Right lobe of liver (tissue), 6 donors: ENCODE data around the gene CD209. TPM values are rescaled to one million over a fixed set of nuclear protein-coding genes. Genes with fewer than 3 reads are reported as not detected.
"Not testable (repeated sequence)": the region's sequence is repeated elsewhere in the genome, so short reads cannot be mapped to it uniquely, and the experiment has no call there.

Source experiments
- ATAC-seq, 4 donors: fragments of 200-7000 bp; cut with Tn5 transposase; one replicate each; pipeline ENCODE4 v1.9.1; 2020; ENCODE audit warnings: mild to moderate bottlenecking in 4 of 4, moderate library complexity in 4 of 4
- DNase-seq, 3 donors: peaks; one replicate each; pipeline ENCODE4 v3.0.0-alpha.2; 2020
- H3K27ac ChIP-seq, 3 donors: fragments of 200-600 bp; one replicate each; pipeline ENCODE4 v1.8.0; 2022
- H3K27me3 ChIP-seq, 2 donors: fragments of 200-600 bp; one replicate each; pipeline ENCODE4 v1.8.0; 2022
- H3K36me3 ChIP-seq, 4 donors: fragments of 200-600 bp; sonication (generic) in 1 of 4; one replicate each; pipeline versions ENCODE4 v1.5.1 to v1.8.0; 2017 to 2022; ENCODE audit warnings: control low read depth in 1 of 4
- H3K4me1 ChIP-seq, 4 donors: fragments of 200-600 bp; sonication (generic) in 1 of 4; one replicate each; pipeline versions ENCODE4 v1.5.1 to v1.8.0; 2017 to 2022; ENCODE audit warnings: control low read depth in 1 of 4
- H3K4me3 ChIP-seq, 3 donors: fragments of 200-600 bp; one replicate each; pipeline ENCODE4 v1.8.0; 2022
- H3K9me3 ChIP-seq, 4 donors: fragments of 200-600 bp; sonication (generic) in 1 of 4; one replicate each; pipeline versions ENCODE4 v1.5.1 to v1.8.0; 2017 to 2022; ENCODE audit warnings: control low read depth in 1 of 4
- CTCF ChIP-seq, 4 donors: fragments of 200-600 bp in 3 of 4; fragments of 450-650 bp in 1 of 4; IDR thresholded peaks; one replicate each; pipeline versions ENCODE4 v1.5.1 to v1.8.0; 2016 to 2022; ENCODE audit warnings: antibody characterized with exemption in 4 of 4, mild to moderate bottlenecking in 2 of 4
- POLR2A ChIP-seq: fragments of 450-650 bp; IDR thresholded peaks from one replicate; pipeline ENCODE4 v1.6.1; 2017; ENCODE audit warnings: antibody characterized with exemption, mild to moderate bottlenecking
- WGBS: methylation state at CpG from one replicate; pipeline ENCODE4 v1.1.6; 2018; ENCODE audit warnings: low coverage, low lambda C conversion rate; ENCODE audit not compliant: insufficient coverage; ENCODE audit errors: missing lambda C conversion rate; 5-methylcytosine and 5-hydroxymethylcytosine counted together
- intact Hi-C, 2 donors: fragments of 100-400 bp; cut with DNase I; formaldehyde crosslinking; loops; one replicate each; pipeline versions ENCODE4 v1.11.2 to v1.14.1; 2022
- total RNA-seq, 6 experiments: library from RNA; depleted of rRNA in 2 of 6; stranded (reverse); fragments of >200 nt in 2 of 6; fragmentation: NEBNext Ultra II Directional in 3 of 6; extraction: Animal tissue kit (Norgen Biotek cat#: 25700) in 3 of 6; gene quantifications; one replicate each; pipeline versions ENCODE4 v1.1.0 to v1.2.4, GENCODE V29; 2016 to 2023
- donor health status: DM: no; HTN: yes; CAD: no.
- donor health status: DM: no; HTN: no; CAD: no.
- donor health status: DM: no; HTN: no; CAD: no.
- donor health status: DM: no; HTN: yes; CAD: no.
- donor health status: DM: no; HTN: yes; CAD: no.

Gene CD209
- total RNA-seq, 6 experiments from 2014 or later, result 0.42 to 6.7 (median 2.8) TPM

- Histone ChIP-seq H3K4me3 (no peak overlapping the region), H3K27me3 (no peaks in the 10 kb centered on the region), H3K36me3 (no peaks in the 10 kb centered on the region), H3K27ac (no peak overlapping the region), H3K4me1 (no peaks in the 10 kb centered on the region), H3K9me3 (no peaks in the 10 kb centered on the region)
- DNase-seq (no peak), ATAC-seq (no peak)
- 35% methylated on average over 10 of the region's 12 CpGs for WGBS
- TF ChIP-seq POLR2A (no peak), CTCF (IDR thresholded peaks at IDR 0.05) (no peak)
- intact Hi-C loops, result no loop called here
Measured at GRCh38 chr19:7751157-7751783, 3.9 kb upstream of the CD209 start.

GRCh38 chr19:7748756-7749155 lies 1.4 kb upstream of the CD209 start:
- TF ChIP-seq POLR2A (no peak), CTCF (IDR thresholded peaks at IDR 0.05) (no peak)
- peak in 2 of 4 donors; percentile 25 to 44 for ATAC-seq

DNA sequence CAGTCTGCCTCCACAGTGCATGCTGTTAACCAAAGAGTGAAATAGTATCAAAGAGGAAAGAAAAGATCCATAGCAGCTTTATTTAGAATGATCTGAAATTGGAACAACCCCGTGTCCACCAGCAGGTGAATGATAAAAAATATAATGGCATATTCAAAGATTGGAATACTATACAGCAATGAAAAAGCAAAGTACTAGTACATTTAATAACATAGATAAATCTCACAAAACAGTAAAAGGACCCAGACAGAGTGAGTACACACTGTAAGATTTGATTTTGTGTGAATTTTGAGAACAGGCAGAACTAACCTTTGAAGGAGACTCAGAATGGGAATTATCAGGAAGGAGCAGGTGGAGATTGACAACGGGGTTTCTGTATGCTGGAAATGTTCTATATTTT lies 837 bp upstream of the CD209 start:
- Histone ChIP-seq H3K4me1 (no peaks in the 10 kb centered on the region), H3K27me3 (no peaks in the 10 kb centered on the region), H3K4me3 (no peak overlapping the region), H3K9me3 (no peaks in the 10 kb centered on the region), H3K27ac (no peak overlapping the region), H3K36me3 (no peaks in the 10 kb centered on the region)
- DNase-seq (no peak), ATAC-seq (no peak)
- 73% methylated on average over 2 of the region's 2 CpGs for WGBS
- TF ChIP-seq CTCF (IDR thresholded peaks at IDR 0.05) (no peak), POLR2A (no peak)
- intact Hi-C loops, result no loop called here

More at GRCh38 chr19:7748756-7749155, 1.4 kb upstream of the CD209 start:
- Histone ChIP-seq H3K9me3 (no peaks in the 10 kb centered on the region), H3K36me3 (no peaks in the 10 kb centered on the region), H3K4me1 (no peaks in the 10 kb centered on the region), H3K4me3 (no peak overlapping the region), H3K27ac (no peak overlapping the region), H3K27me3 (no peaks in the 10 kb centered on the region)
- no peak for DNase-seq
- intact Hi-C loops, result no loop called here
- WGBS, result 21% methylated on average over 4 of the region's 4 CpGs

GRCh38 chr19:7746306-7746705 lies 1.0 kb downstream of the CD209 start:
- H3K9me3 ChIP-seq, H3K4me3 ChIP-seq, DNase-seq, H3K36me3 ChIP-seq, H3K27ac ChIP-seq, intact Hi-C loops, H3K4me1 ChIP-seq, H3K27me3 ChIP-seq: not testable (repeated sequence)
- peak in 1 of 4 donors; percentile 9 for ATAC-seq
- WGBS, result no CpG with 5 or more reads among the region's 4 CpGs

- Histone ChIP-seq H3K4me3 (no peak overlapping the region), H3K36me3 (no peaks in the 10 kb centered on the region), H3K27me3 (no peaks in the 10 kb centered on the region), H3K9me3 (no peaks in the 10 kb centered on the region), H3K4me1 (no peaks in the 10 kb centered on the region), H3K27ac (no peak overlapping the region)
- ATAC-seq (no peak), DNase-seq (no peak)
- TF ChIP-seq CTCF (IDR thresholded peaks at IDR 0.05) (no peak), POLR2A (no peak)
- intact Hi-C loops, result no loop called here
- WGBS, result 54% methylated on average over 7 of the region's 12 CpGs
Measured at GRCh38 chr19:7744871-7745650, 2.3 kb downstream of the CD209 start.
